ENCODE results near the gene KCTD11. TPM values are rescaled to one million over a fixed set of nuclear protein-coding genes. Genes with fewer than 3 reads are reported as not detected.

The KCTD11 gene
- total and polyA plus RNA-seq, 2 of the 13 experiments (the other 11 are each of a cell fraction or from before 2014, with no cell fraction given) = 1.6 to 2.6 TPM

DNA sequence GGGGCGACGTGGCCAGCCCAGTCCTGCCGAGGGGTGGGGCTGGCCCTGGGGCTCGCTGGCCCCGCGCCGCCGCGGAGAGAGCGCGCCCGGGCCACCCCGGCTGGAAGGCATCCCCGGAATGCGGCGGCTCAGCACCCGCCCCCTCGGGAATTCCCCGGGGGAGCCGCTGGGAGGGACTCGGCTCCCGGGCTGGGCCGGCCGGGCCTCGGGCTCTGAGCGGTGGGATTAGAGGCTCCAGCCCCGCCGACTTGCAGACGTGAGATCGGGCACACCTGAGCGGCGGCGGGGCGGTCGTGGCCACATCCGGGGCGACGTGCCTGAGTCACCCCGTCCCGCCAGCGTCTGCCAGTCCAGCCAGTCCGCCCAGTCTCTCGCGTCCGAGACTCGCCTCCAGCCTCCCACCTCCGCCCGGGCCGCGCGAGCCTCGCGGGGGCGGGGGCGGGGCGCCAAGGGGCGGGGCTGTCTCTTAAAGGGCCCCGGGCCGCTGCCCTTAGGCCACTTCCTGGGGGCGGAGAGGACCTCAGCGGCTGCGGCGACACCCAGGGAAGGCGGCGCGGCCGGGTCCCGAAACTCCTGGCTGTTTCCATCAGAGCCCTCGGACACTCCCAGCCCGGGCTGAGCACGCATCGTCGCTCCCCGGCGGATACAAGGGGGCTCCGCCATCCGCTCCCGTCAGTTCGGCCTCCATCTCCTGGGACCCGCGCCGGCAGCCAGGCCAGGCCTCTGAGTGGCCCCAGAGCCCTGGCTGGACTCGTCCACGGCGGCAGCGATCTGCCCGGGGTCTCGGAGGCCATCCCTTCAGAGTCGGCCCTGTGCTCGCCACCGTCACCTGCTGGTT, at the start of gene KCTD11 (continued):
- TF ChIP-seq, protein P1, sequence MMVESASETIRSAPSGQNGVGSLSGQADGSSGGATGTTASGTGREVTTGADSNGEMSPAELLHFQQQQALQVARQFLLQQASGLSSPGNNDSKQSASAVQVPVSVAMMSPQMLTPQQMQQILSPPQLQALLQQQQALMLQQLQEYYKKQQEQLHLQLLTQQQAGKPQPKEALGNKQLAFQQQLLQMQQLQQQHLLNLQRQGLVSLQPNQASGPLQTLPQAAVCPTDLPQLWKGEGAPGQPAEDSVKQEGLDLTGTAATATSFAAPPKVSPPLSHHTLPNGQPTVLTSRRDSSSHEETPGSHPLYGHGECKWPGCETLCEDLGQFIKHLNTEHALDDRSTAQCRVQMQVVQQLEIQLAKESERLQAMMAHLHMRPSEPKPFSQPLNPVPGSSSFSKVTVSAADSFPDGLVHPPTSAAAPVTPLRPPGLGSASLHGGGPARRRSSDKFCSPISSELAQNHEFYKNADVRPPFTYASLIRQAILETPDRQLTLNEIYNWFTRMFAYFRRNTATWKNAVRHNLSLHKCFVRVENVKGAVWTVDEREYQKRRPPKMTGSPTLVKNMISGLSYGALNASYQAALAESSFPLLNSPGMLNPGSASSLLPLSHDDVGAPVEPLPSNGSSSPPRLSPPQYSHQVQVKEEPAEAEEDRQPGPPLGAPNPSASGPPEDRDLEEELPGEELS (CRISPR knock-in tag; IDR thresholded peaks at IDR 0.05) = peak; percentile 29; the same call in 1 of the 2 replicates
- no peak for TF ChIP-seq SOX6 (IDR thresholded peaks at IDR 0.05)
- peak; percentile 50; the same call in 1 of the 2 replicates for TF ChIP-seq SOX6 (CRISPR knock-in tag; IDR thresholded peaks at IDR 0.05)
- 0 out of 2 replicates have a peak, but pooled peaks have one; percentile 8 for TF ChIP-seq DNMT1 (CRISPR knock-in tag; IDR thresholded peaks at IDR 0.05)
- TF ChIP-seq TBX2 (CRISPR knock-in tag; IDR thresholded peaks at IDR 0.05; ENCODE audit: borderline replicate concordance) = peak; percentile 63; the same call in 1 of the 2 replicates
- TF ChIP-seq ZBTB7B (CRISPR knock-in tag; IDR thresholded peaks at IDR 0.05) = peak; percentile 36; the same call in 1 of the 2 replicates
- TF ChIP-seq HNRNPH1 (optimal IDR thresholded peaks at IDR 0.05; ENCODE audit: low read depth, low read length) = no peak
- TF ChIP-seq ZNF569 (CRISPR knock-in tag; IDR thresholded peaks at IDR 0.05; ENCODE audit: borderline replicate concordance) = no peak

DNA sequence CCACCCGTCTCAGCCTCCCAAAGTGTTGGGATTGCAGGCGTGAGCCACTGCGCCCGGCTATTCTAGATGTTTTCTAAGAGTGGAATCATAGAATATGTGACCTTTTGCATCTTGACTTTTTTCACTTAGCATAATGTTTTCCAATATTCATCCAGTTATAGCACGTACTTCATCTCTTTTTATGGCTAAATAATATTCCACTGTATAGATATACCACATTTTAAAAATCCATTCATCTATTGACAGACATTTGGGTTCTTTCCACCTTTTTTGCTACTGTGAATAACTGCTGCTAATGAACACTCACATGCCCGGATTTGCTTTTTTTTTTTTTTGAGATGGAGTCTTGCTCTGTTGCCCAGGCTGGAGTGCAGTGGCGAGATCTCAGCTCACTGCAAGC, 47.8 kb upstream of the KCTD11 start:
- no peak overlapping the region for H3K27ac ChIP-seq (ENCODE audit: extremely low read length, insufficient read depth, low read length)
- H3K79me2 ChIP-seq (ENCODE audit: insufficient read depth, low read length) = peaks cover 15% of the 10 kb centered on the region
- FAIRE-seq (no peak), DNase-seq (ENCODE audit: low spot score) (no peak), ATAC-seq (no peak)
- H3K4me2 ChIP-seq (ENCODE audit: low read depth, low read length) = no peak overlapping the region
- CTCF ChIA-PET (ENCODE audit: low intra/inter-chr PET ratio, low total read pairs) = no interaction called here
- no peak overlapping the region for H3K4me3 ChIP-seq (replicated peaks in 1 of 3; ENCODE audit: insufficient read depth in 1 of 3, low read depth in 2 of 3, low read length in 3 of 3)
- H3K4me1 ChIP-seq (ENCODE audit: insufficient read depth, low read length) = peaks cover 13% of the 10 kb centered on the region
- BruUV-seq (replicated peaks) = no TSS peak
- no peak overlapping the region for H2AFZ ChIP-seq (ENCODE audit: low read length)
- in situ Hi-C loops (cut with HindIII; ENCODE audit: extremely low pct_ligation_motif_present, low pct_unique_long_range_greater_than_20kb) (no loop called here), intact Hi-C loops (cut with micrococcal nuclease; ENCODE audit: unreplicated experiment) (no loop called here)
- TF ChIP-seq ZNF552 (CRISPR knock-in tag; IDR thresholded peaks at IDR 0.05; ENCODE audit: borderline replicate concordance) = no peak
- TF ChIP-seq ZNF431 (CRISPR knock-in tag; IDR thresholded peaks at IDR 0.05; ENCODE audit: borderline replicate concordance, low read depth) = no peak
- TF ChIP-seq ZNF775 (CRISPR knock-in tag; IDR thresholded peaks at IDR 0.05; ENCODE audit: borderline replicate concordance) = no peak
- TF ChIP-seq, protein P2, sequence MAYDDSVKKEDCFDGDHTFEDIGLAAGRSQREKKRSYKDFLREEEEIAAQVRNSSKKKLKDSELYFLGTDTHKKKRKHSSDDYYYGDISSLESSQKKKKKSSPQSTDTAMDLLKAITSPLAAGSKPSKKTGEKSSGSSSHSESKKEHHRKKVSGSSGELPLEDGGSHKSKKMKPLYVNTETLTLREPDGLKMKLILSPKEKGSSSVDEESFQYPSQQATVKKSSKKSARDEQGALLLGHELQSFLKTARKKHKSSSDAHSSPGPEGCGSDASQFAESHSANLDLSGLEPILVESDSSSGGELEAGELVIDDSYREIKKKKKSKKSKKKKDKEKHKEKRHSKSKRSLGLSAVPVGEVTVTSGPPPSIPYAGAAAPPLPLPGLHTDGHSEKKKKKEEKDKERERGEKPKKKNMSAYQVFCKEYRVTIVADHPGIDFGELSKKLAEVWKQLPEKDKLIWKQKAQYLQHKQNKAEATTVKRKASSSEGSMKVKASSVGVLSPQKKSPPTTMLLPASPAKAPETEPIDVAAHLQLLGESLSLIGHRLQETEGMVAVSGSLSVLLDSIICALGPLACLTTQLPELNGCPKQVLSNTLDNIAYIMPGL (CRISPR knock-in tag; IDR thresholded peaks at IDR 0.05; ENCODE audit: borderline replicate concordance in 1 of 2, low read depth in 1 of 2) = no peak
- no peak overlapping the region for H3K9ac ChIP-seq (ENCODE audit: insufficient read depth, low read depth, low read length)
- WGBS (ENCODE audit: low lambda C conversion rate) = 73% methylated on average over 7 of the region's 7 CpGs
- 0 out of 5 replicates have a peak, but pooled peaks cover 0 to 2% of the 10 kb centered on the region in 2 experiments for H3K27me3 ChIP-seq (ENCODE audit: control insufficient read depth in 1 of 2, insufficient read depth in 2 of 2, low read length in 2 of 2)
- peaks cover 0 to under 1% of the 10 kb centered on the region in 2 experiments; a peak in 1 of 5 replicates for H3K36me3 ChIP-seq (replicated peaks in 1 of 2; ENCODE audit: control insufficient read depth in 1 of 2, insufficient read depth in 2 of 2, low read length in 2 of 2)
- peaks cover 11% of the 10 kb centered on the region for H4K20me1 ChIP-seq (ENCODE audit: insufficient read depth, low read length)
- POLR2A ChIA-PET = interaction anchor here (2.0 kb wide), 1 partner anchor 24 kb away, joined by 7 read pairs; no protein-coding TSS in a partner anchor
- no peaks in the 10 kb centered on the region for H3K9me3 ChIP-seq (ENCODE audit: low read length)
